DMS114 treated with DMSO at 0.1 percent for 48 hours (cell line): ENCODE data around the gene ZNF77.
"Not testable (repeated sequence)": the region's sequence is repeated elsewhere in the genome, so short reads cannot be mapped to it uniquely, and the experiment has no call there.

ENCODE experiments used
- DNase-seq: peaks from one replicate; lab custom pipeline; 2025; ENCODE audit not compliant: unreplicated experiment; lab: John Stamatoyannopoulos, UW

Gene ZNF77

DNA sequence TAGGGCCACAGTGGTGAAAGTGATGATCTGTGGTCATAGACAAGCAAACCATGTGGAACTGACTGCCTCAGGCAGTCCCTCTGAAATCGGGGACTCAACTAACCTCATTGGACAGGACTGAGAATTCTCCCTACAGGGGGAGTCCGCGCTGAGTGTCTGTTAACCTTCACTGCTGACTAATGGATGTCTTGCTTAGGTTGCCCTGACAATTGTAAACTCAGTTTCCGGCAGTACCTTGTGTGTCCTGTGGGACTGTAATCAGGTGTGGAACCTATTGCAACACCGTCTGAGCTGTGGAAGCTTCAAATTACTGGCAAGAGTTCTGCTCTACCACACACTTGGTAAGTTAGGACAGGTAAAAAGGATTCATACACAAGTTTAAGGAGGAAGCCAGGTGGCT lies 21.8 kb downstream of the ZNF77 start:
- DNase-seq = no peak

DNA sequence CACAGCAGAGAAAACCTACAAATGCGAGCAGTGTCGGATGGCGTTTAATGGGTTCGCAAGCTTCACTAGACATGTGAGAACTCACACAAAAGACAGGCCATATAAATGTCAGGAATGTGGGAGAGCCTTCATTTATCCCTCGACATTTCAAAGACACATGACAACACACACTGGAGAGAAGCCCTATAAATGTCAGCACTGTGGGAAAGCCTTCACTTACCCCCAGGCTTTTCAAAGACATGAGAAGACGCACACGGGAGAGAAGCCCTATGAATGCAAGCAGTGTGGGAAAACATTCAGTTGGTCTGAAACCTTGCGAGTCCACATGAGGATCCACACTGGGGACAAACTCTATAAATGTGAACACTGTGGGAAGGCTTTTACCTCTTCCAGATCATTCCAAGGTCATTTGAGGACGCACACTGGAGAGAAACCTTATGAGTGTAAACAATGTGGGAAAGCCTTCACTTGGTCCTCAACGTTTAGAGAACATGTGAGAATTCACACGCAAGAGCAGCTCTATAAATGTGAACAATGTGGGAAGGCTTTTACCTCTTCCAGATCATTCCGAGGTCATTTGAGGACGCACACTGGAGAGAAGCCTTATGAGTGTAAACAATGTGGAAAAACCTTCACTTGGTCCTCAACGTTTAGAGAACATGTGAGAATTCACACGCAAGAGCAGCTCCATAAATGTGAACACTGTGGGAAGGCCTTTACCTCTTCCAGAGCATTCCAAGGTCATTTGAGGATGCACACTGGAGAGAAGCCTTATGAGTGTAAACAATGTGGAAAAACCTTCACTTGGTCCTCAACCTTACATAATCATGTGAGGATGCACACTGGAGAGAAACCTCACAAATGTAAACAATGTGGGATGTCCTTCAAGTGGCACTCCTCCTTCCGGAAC lies 27.2 kb downstream of the ZNF77 start:
- DNase-seq = no peak

DNA sequence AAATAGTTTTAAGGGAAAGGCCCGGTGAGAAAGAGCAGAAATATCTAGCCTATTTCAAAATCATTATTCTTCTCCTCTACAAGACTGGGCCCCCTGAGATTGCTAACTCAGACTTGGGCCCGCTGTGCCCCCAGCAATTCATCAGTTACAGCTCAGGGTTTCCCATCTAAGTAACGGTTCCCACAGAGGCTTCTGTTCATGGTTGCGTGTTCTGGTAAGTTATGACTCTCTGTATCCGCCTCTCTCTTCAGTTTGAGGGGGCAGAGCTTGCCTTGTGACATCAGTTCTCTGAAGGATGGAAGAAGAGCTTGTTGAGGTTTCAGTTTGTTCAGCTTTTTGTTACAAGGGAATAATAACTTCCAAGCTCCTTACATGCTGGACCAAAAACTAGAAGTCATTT lies 32.5 kb downstream of the ZNF77 start:
- no peak for DNase-seq

DNA sequence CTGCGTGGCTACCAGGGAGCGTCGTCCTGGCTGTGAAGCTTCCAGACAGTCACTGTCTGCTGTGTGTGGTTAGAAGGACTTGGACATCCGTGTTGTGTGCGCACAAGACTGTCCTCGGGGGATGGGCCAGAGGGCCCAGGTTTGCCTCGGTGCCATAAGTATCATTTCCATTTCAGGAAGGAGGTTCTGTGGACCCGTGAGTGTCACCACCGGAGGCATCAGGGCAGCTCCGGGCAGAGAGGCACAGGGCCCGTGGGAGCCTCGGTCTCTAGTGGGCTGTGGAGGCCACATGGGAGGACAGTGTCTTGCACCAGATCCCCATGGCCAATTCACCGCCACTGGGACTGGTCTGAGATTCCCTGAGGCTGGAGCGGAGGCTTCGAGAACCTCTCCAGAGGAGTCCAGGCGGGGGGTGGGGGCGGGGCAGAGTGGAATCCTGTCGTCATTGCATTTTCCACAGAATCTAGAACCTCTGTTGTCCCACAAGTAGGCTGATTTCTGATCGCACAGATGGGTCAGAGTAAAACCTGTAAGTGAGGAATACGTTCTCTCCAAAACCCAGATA lies 38.1 kb downstream of the ZNF77 start:
- no peak for DNase-seq

DNA sequence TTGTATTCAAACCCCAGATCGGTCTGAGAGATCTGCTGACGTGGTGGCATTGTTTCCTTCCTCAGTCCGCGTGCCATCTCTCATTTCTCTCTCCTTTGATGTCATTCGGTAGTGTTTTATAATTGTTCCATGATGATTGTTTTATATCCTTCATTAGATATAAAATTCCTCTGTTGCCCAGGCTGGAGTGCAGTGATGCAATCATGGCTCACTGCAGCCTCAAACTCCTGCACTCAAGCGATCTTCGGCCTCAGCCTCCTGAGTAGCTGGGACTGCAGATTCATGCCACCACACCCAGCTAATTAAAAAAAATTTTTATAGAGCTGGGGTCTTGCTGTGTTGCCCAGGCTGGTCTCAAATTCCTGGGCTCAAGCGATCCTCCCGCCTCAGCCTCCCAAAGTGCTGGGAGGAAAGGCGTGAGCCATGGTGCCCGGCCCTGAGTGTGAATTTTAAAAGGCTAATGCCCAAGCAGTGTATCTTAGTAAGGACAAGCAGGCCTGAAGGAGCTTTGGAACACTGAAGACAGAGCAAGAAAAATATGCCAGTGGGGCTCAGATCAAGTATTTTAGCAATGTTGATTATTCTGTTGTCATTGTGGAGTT lies 38.8 kb downstream of the ZNF77 start:
- DNase-seq = no peak

DNA sequence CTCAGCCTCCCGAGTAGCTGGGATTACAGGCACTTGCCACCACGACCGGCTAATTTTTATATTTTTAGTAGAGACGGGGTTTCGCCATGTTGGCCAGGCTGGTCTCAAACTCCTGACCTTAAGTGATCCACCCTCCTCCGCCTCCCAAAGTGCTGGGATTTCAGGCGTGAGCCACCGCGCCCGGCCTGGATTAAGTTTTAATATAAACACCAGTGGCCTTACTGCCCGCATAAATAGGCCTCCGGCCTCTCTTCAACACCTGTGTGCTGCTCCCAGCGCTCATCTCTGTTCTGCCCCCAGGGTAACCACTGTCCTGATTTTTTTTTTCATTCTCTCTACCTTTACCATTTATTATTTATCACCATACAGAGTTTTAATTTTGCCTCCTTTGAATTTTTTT lies 41.4 kb downstream of the ZNF77 start:
- not testable (repeated sequence) for DNase-seq

DNA sequence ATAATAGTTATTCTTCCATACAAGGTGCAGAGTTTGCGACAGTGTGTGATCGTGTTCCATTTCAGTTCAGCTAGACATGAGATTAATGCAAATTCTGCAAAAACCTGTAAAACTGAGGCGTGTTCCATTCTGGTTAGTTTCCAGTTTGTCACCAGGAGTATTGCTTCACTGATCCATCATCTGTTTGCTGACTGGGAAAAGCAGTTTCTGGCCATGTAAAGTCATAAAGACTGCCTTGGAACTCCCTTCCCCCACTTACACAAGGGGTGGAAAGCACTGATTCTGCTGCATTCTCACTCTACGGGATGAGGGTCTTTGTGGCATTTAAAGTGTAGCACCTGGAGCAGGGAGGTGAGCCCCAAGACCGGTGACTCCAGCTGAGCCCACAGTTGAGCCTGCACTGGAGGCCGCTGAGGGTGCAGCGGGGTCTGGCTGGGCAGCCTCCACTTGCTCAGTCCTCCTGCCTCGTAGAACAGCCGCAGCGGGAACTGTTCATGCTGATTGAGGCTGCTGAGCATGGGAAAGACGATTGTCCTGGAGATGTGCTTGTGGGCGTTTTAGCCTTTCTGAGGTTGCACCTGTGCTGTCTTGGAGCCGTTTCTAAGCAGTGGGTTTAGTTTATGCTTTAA lies 42.1 kb downstream of the ZNF77 start:
- DNase-seq = no peak

DNA sequence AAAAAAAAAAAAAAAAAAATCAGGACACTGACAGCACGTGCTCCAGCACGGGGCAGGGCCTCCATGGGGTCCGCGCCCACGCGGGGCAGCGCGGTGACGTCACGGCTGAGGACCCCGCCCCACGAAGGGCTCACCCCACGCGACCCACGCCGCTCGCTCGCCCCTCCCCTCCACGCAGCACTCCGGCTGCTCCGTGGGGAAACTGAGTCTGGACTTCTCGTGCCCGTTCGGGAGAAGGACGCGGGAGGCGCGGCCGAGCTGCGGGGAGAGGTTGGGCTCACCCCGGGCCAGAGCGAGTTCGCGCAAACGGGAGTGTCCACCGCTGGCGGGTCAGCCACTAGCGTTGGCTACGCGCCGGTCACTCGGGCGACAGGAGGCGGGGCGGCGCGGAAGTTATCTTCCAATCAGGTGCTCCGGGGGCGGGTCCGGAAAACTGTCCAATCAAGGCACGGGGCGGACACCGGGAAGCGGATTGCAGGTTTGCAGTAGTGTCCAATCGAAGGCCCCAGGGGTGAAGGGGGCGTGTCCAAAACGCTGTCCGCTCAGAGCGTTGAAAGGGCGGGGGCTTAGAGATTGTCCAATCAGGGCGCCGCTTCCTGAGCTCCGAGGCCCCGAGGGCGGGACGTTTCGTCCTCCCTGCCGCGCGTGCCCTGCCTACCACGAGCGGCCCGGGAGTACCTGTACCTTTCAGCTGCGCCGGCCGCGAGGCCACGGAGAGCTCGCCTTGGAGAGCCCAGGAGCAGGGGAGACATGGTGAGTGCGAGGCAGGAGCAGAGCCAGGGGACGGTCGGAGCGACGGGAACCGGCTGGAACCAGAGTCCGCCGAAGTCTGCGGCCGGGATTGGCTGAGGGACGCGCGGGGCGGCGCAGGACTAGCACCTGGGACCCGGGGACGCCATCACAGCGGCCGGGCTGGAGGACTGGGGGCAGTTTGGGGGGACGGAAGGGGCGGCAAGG lies 44.2 kb downstream of the ZNF77 start, which contains the start of gene ZNF57:
TSS of gene ZNF57 (plus strand) at position 633 of the 957 bp plus-strand sequence. CDS start at position 751, 118 bp downstream.
- DNase-seq = peak; percentile 92

DNA sequence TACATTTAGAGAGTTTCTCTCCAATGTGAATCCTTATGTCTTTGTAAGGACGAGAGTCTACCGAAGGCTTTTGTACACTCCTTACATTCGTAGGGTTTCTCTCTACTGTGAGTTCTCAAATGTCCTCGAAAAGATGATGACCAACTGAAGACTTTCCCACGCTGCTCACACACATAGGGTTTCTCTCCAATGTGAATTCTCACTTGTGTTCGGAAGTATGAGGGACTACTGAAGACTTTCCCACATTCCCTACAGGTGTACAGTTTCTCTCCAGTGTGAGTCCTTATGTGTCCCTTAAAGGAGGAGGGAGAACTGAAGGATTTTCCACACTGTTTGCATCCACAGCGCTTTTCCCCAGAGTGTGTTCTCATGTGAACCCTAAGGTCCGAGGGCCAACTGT lies 48.1 kb downstream of the ZNF77 start:
- DNase-seq = no peak

DNA sequence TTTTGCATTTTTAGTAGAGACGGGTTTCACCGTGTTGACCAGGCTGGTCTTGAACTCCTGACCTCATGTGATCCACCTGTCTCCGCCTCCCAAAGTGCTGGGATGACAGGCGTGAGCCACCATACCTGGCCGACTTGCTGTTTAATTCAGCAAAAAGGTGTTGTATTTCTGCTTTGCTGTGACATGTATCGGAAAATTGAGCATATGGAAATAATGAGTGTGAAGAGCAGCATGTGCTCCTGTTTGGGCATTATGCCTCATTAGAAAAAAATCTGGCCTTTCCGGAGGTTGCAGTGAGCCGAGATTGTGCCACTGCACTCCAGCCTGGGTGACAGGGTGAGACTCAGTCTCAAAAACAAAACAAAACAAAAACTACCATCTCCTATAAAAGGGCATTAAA lies 54.2 kb downstream of the ZNF77 start:
- not testable (repeated sequence) for DNase-seq

DNA sequence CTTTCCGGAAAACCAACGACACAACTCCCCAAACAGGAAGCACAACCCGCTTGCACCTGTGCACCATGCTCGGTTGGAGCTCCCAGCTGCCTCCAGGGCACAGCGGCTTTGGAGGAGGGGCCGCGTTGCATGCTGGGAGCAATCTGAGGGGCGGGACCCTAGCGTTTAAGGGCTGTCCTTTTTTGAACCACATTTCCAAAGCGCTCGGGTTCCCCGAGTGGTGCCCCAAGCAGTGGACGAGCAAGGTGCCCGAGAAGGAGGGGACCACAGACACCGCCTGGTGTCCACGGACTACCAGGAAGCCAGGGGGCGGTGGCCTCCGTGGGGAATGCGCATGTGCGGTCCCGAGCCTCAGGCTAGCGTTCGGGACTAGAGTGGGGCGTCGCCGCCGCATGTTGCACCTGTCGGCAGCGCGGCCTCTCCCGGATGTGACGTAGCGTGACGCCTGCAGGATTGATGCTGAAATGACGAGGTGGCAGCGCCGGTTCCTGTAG lies 56.0 kb downstream of the ZNF77 start:
- DNase-seq = peak; percentile 77

DNA sequence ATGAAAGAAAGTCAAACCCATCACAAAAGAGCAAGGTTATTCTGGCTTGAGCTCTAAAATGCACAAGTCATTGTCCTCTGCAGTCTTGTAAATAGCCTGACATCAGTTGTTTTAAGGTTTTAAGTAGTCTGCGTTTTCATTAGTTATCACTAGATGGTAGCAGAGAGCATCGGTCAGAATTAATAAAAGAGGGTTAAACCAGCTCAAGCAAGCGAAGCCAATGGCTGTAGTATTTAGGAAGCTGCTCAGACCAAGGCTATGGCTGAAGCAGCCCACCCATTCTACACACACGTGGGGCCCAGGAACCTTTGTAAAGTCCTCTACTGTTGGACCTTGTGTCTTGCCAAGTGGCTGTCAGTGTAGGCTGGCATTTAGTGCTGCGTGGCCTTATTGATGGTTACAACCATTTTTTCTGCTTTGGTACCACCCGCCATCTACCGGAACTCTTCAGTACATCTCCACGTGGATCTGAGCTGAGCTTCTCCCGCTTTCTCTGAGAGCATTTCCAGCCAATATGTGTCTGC lies 57.3 kb downstream of the ZNF77 start:
- peak; percentile 82 for DNase-seq

DNA sequence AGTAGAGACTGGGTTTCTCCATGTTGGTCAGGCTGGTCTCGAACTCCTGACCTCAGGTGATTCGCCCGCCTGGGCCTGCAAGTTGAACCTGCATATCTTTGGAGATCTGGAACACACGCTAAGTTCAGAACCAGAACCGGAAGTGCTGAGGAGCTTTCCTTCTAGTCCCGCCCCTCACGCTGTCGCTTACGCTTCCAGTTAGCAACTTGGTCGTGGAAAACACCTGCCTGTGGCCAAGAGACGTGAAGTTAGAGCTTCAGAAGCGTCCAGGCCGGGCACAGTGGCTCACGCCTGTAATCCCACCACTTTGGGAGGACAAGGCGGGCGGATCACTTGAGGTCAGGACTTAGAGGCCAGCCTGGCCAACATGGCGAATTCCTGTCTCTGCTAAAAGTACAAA lies 59.0 kb downstream of the ZNF77 start:
- no peak for DNase-seq

DNA sequence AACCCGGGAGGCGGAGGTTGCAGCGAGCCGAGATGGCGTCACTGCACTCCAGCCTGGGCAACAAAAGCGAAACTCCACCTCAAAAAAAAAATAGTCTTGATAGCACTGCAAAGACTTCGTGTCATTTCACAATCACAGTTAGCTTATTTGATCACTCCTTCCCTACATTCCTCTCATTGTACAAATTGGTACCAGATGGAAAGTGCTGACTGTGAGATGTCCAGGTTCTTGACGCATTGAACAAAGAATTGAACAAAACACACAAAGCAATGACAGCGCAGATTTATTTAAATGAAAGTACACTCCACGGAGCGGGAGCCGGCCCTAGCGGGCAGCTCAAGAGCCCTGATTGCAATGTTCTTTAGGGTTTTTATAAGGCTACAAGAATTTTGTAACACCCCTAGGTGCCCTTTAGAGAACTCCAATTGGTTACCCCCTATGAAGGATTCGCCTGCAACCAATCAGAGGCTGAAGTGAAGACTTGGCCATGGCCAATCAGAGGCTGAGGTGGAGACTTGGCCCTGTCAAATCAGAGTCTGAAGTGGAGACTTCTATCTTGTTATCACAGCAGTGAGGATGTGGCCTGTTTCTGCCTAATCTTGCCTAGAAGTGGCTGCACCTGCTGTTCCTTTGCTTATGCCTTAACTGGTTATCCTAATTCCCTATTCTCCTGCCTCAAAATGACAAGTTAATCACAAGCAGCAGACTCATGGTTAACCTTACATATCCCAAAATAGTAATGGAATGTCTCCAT lies 60.9 kb downstream of the ZNF77 start:
- DNase-seq = no peak
